AG10803 (cell line): ENCODE results near the gene AKIP1.

ENCODE experiments used
- DNase-seq: peaks from one replicate; pipeline ENCODE4 v3.0.0; 2010; ENCODE audit warnings: low read depth
- H3K4me3 ChIP-seq: 2 replicates; pipeline ENCODE4 v1.5.1; 2011; ENCODE audit warnings: mild to moderate bottlenecking, low read length, control low read depth
- CTCF ChIP-seq: conservative IDR thresholded peaks from 2 replicates; pipeline ENCODE4 v1.5.1; 2011; ENCODE audit warnings: mild to moderate bottlenecking, low read length, control low read depth, inconsistent platforms

Gene AKIP1

GRCh38 chr11:8911029-8911823 is at the start of gene AKIP1:
TSS of gene AKIP1 (plus strand) at chr11:8911189. CDS start at chr11:8911450, 261 bp downstream.
- peak; percentile 92 for DNase-seq
- H3K4me3 ChIP-seq: peak within 1 kb of the TSS; percentile 81
- TF ChIP-seq CTCF: no peak

- H3K4me3 ChIP-seq: no peak overlapping the region
- DNase-seq: peak; percentile 57
- no peak for TF ChIP-seq CTCF
Observed at GRCh38 chr11:8863838-8864237, 47.2 kb upstream of the AKIP1 start.

GRCh38 chr11:8865304-8865703 is 45.7 kb upstream of the AKIP1 start:
- TF ChIP-seq CTCF: no peak
- no peak overlapping the region for H3K4me3 ChIP-seq
- DNase-seq: no peak

GRCh38 chr11:8867035-8867434 is 44.0 kb upstream of the AKIP1 start:
- DNase-seq: peak; percentile 11
- H3K4me3 ChIP-seq: no peak overlapping the region

GRCh38 chr11:8867931-8868631 is 42.9 kb upstream of the AKIP1 start:
- peak; percentile 89 for DNase-seq
- H3K4me3 ChIP-seq: no peak overlapping the region
- no peak for TF ChIP-seq CTCF

More at GRCh38 chr11:8867035-8867434, 44.0 kb upstream of the AKIP1 start:
- no peak for TF ChIP-seq CTCF

- DNase-seq: peak; percentile 74
- TF ChIP-seq CTCF: no peak
- peak overlapping the region; percentile 77 for H3K4me3 ChIP-seq
Observed at GRCh38 chr11:8870411-8871170, 40.4 kb upstream of the AKIP1 start.
